H9 (cell line): ENCODE results near the gene FILIP1. TPM values are rescaled to one million over a fixed set of nuclear protein-coding genes. Genes with fewer than 3 reads are reported as not detected.

Experiments used
- DNase-seq: peaks from one replicate; pipeline ENCODE4 v3.0.0-alpha.2; 2017
- H2AFZ ChIP-seq: one replicate; pipeline ENCODE4 v1.6.1; 2013; ENCODE audit warnings: mild to moderate bottlenecking, low read length, control low read depth, moderate library complexity
- H2AK5ac ChIP-seq: 2 replicates; pipeline ENCODE4 v1.6.1; 2013; ENCODE audit warnings: low read length, control low read depth, mixed read lengths; ENCODE audit not compliant: insufficient read length
- H2BK120ac ChIP-seq: one replicate; pipeline ENCODE4 v1.6.1; 2013; ENCODE audit warnings: low read depth, mild to moderate bottlenecking, low read length, control low read depth, inconsistent platforms; ENCODE audit not compliant: poor library complexity, severe bottlenecking
- H2BK12ac ChIP-seq: 2 replicates; pipeline ENCODE4 v1.6.1; 2013; ENCODE audit warnings: low read length, control low read depth, mixed read lengths, low read depth; ENCODE audit not compliant: insufficient read length
- H2BK15ac ChIP-seq: 2 replicates; pipeline ENCODE4 v1.6.1; 2013; ENCODE audit warnings: low read depth, low read length, control low read depth
- H2BK20ac ChIP-seq: one replicate; pipeline ENCODE4 v1.6.1; 2013; ENCODE audit warnings: low read depth, mild to moderate bottlenecking, low read length, control low read depth, inconsistent platforms; ENCODE audit not compliant: poor library complexity, severe bottlenecking
- H2BK5ac ChIP-seq: 2 replicates; pipeline ENCODE4 v1.6.1; 2013; ENCODE audit warnings: low read length, control low read depth, mixed read lengths; ENCODE audit not compliant: insufficient read length
- H3K14ac ChIP-seq: 2 replicates; pipeline ENCODE4 v1.6.1; 2013; ENCODE audit warnings: low read length, control low read depth; ENCODE audit not compliant: insufficient read depth
- H3K18ac ChIP-seq: 2 replicates; pipeline ENCODE4 v1.6.1; 2013; ENCODE audit warnings: low read depth, mild to moderate bottlenecking, mixed read lengths, low read length, control low read depth; ENCODE audit not compliant: insufficient read length
- H3K23ac ChIP-seq: 2 replicates; pipeline ENCODE4 v1.6.1; 2013; ENCODE audit warnings: low read length, control low read depth, mixed read lengths, low read depth; ENCODE audit not compliant: insufficient read length
- H3K23me2 ChIP-seq: 2 replicates; pipeline ENCODE4 v1.6.1; 2013; ENCODE audit warnings: low read depth, mild to moderate bottlenecking, mixed read lengths, low read length, control low read depth; ENCODE audit not compliant: insufficient read length, poor library complexity, severe bottlenecking
- H3K27ac ChIP-seq: 2 replicates; pipeline ENCODE4 v1.5.1; 2013; ENCODE audit warnings: low read length, control low read depth, mixed read lengths, low read depth; ENCODE audit not compliant: insufficient read length
- H3K27me3 ChIP-seq: 2 replicates; pipeline ENCODE4 v1.6.1; 2013; ENCODE audit warnings: low read length, control low read depth, inconsistent platforms; ENCODE audit not compliant: insufficient read depth
- H3K4ac ChIP-seq: 2 replicates; pipeline ENCODE4 v1.6.1; 2013; ENCODE audit warnings: low read depth, mild to moderate bottlenecking, control low read depth, inconsistent platforms, low read length, moderate library complexity
- H3K4me1 ChIP-seq: 2 replicates; pipeline ENCODE4 v1.6.1; 2013; ENCODE audit warnings: low read length, control low read depth, inconsistent platforms; ENCODE audit not compliant: insufficient read depth
- H3K4me2 ChIP-seq: 2 replicates; pipeline ENCODE4 v1.6.1; 2013; ENCODE audit warnings: low read length, control low read depth, mixed read lengths; ENCODE audit not compliant: insufficient read length, insufficient read depth
- H3K56ac ChIP-seq: 2 replicates; pipeline ENCODE4 v1.6.1; 2013; ENCODE audit warnings: low read depth, mild to moderate bottlenecking, mixed read lengths, low read length, control low read depth; ENCODE audit not compliant: insufficient read length
- H3K79me1 ChIP-seq: 2 replicates; pipeline ENCODE4 v1.6.1; 2013; ENCODE audit warnings: low read depth, mild to moderate bottlenecking, moderate library complexity, low read length, control low read depth, inconsistent platforms; ENCODE audit not compliant: insufficient read depth, poor library complexity, severe bottlenecking
- H3K79me2 ChIP-seq: 2 replicates; pipeline ENCODE4 v1.6.1; 2013; ENCODE audit warnings: low read length, control low read depth, inconsistent platforms; ENCODE audit not compliant: insufficient read depth
- H3K9ac ChIP-seq: 2 replicates; pipeline ENCODE4 v1.6.1; 2013; ENCODE audit warnings: low read length, control low read depth, mixed read lengths; ENCODE audit not compliant: insufficient read length; ENCODE audit errors: extremely low read depth
- H3K9me3 ChIP-seq: one replicate; pipeline ENCODE4 v1.6.1; 2013; ENCODE audit warnings: low read depth, low read length, inconsistent platforms; ENCODE audit not compliant: control insufficient read depth
- H3T11ph ChIP-seq: one replicate; pipeline ENCODE4 v1.6.1; 2013; ENCODE audit warnings: mild to moderate bottlenecking, low read length, control low read depth, inconsistent platforms
- H4K20me1 ChIP-seq: one replicate; pipeline ENCODE4 v1.6.1; 2013; ENCODE audit not compliant: control insufficient read depth, insufficient read length, insufficient read depth
- H4K5ac ChIP-seq: 2 replicates; pipeline ENCODE4 v1.6.1; 2013; ENCODE audit warnings: low read depth, mild to moderate bottlenecking, mixed read lengths, low read length, control low read depth; ENCODE audit not compliant: insufficient read length
- H4K8ac ChIP-seq: replicated peaks from 2 replicates; pipeline ENCODE4 v1.6.1; 2013; ENCODE audit warnings: low read length, control low read depth, mixed read lengths, low read depth; ENCODE audit not compliant: insufficient read length
- H4K91ac ChIP-seq: 2 replicates; pipeline ENCODE4 v1.6.1; 2013; ENCODE audit warnings: low read depth, mild to moderate bottlenecking, moderate library complexity, mixed read lengths, low read length, control low read depth; ENCODE audit not compliant: insufficient read length
- H3K27ac Mint-ChIP-seq, 3 experiments: 2 replicates in 2 of 3; 3 replicates in 1 of 3; pipeline ENCODE4 v1.8.0; 2020 to 2021; ENCODE audit warnings: mixed read lengths in 3 of 3, mild to moderate bottlenecking in 1 of 3, moderate library complexity in 1 of 3
- H3K27me3 Mint-ChIP-seq: 2 replicates; pipeline ENCODE4 v1.8.0; 2021; ENCODE audit warnings: low read depth, mild to moderate bottlenecking, moderate library complexity, mixed read lengths
- H3K36me3 Mint-ChIP-seq, 3 experiments: 2 replicates in 2 of 3; 3 replicates in 1 of 3; pipeline ENCODE4 v1.8.0; 2020 to 2021; ENCODE audit warnings: low read depth in 3 of 3, mixed read lengths in 3 of 3; ENCODE audit not compliant: insufficient read depth in 1 of 3
- H3K4me1 Mint-ChIP-seq, 2 experiments: 2 replicates each; pipeline ENCODE4 v1.8.0; 2020; ENCODE audit warnings: mixed read lengths in 2 of 2
- H3K4me3 Mint-ChIP-seq, 2 experiments: 2 replicates in 1 of 2; 3 replicates in 1 of 2; pipeline ENCODE4 v1.8.0; 2020 to 2021; ENCODE audit warnings: mild to moderate bottlenecking in 2 of 2, mixed read lengths in 2 of 2, moderate library complexity in 1 of 2
- H3K9me3 Mint-ChIP-seq, 2 experiments: 2 replicates in 1 of 2; 3 replicates in 1 of 2; pipeline ENCODE4 v1.8.0; 2020; ENCODE audit warnings: mild to moderate bottlenecking in 2 of 2, mixed read lengths in 2 of 2, moderate library complexity in 1 of 2
- WGBS: extraction: QIAGEN DNeasy Blood & Tissue Kit; methylation state at CpG from one replicate; pipeline ENCODE4 v1.1.7; 2013; ENCODE audit warnings: missing lambda C conversion rate, low lambda C conversion rate, mixed read lengths; ENCODE audit not compliant: insufficient read length; ENCODE audit errors: extremely low coverage; 5-methylcytosine and 5-hydroxymethylcytosine counted together
- total RNA-seq: library from RNA; stranded (reverse); gene quantifications from 2 replicates; pipeline ENCODE4 v1.2.1, GENCODE V29; 2021
- TF ChIP-seq, protein P1 (sequence below): fragments of 200-600 bp; sonication (generic); conservative IDR thresholded peaks from 3 replicates; pipeline ENCODE4 v1.8.0; 2021; ENCODE audit warnings: antibody characterized with exemption, mild to moderate bottlenecking

Gene FILIP1
- total RNA-seq, 1 experiment from 2014 or later = 10.5 TPM

DNA sequence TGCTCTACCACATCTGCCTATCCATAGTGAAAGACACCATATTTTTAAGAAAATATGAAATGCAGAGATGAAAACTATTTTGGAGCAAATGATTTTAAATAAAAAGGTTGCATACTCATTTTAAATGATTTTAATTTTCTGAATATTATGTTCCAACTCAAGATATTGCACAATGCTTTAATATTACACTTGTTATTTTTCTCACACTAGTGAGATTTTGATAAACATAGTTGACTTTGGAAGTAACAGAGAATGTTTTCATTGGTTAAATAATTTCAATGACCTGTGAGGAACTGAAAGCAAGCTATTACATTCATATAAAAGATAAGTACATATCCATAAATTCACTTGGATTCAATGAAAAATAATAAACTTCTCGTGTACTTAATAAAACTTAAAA lies 201.9 kb downstream of the FILIP1 start:
- no peak for DNase-seq
- no peaks in the 10 kb centered on the region for H3K79me1 ChIP-seq
- H3K9ac ChIP-seq = no peak overlapping the region
- H3K56ac ChIP-seq = no peak overlapping the region
- H2BK5ac ChIP-seq = no peak overlapping the region
- H3K4me3 Mint-ChIP-seq = no peak overlapping the region
- peaks cover 0 to 4% (median 2%) of the 10 kb centered on the region in 3 experiments; a peak in 2 of 7 replicates for H3K36me3 Mint-ChIP-seq
- H3K4me1 ChIP-seq = peaks cover 2% of the 10 kb centered on the region; the same call in 1 of the 2 replicates
- H3K27ac Mint-ChIP-seq = peak overlapping the region in 1 of 3 experiments; percentile 94; a peak in 2 of 7 replicates
- no peak overlapping the region for H4K91ac ChIP-seq
- no peaks in the 10 kb centered on the region for H3K9me3 Mint-ChIP-seq
- no peaks in the 10 kb centered on the region for H3K27me3 Mint-ChIP-seq
- no peak overlapping the region for H3T11ph ChIP-seq
- H2BK15ac ChIP-seq = no peak overlapping the region
- no peaks in the 10 kb centered on the region for H3K27me3 ChIP-seq
- no peaks in the 10 kb centered on the region for H4K20me1 ChIP-seq
- H2BK12ac ChIP-seq = no peak overlapping the region
- H3K23ac ChIP-seq = no peak overlapping the region
- no peak overlapping the region for H3K4ac ChIP-seq
- no peaks in the 10 kb centered on the region for H3K23me2 ChIP-seq
- H4K5ac ChIP-seq = no peak overlapping the region
- no peak overlapping the region for H2AK5ac ChIP-seq
- TF ChIP-seq, protein P1, sequence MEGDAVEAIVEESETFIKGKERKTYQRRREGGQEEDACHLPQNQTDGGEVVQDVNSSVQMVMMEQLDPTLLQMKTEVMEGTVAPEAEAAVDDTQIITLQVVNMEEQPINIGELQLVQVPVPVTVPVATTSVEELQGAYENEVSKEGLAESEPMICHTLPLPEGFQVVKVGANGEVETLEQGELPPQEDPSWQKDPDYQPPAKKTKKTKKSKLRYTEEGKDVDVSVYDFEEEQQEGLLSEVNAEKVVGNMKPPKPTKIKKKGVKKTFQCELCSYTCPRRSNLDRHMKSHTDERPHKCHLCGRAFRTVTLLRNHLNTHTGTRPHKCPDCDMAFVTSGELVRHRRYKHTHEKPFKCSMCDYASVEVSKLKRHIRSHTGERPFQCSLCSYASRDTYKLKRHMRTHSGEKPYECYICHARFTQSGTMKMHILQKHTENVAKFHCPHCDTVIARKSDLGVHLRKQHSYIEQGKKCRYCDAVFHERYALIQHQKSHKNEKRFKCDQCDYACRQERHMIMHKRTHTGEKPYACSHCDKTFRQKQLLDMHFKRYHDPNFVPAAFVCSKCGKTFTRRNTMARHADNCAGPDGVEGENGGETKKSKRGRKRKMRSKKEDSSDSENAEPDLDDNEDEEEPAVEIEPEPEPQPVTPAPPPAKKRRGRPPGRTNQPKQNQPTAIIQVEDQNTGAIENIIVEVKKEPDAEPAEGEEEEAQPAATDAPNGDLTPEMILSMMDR = no peak
- H4K8ac ChIP-seq = no peak overlapping the region
- H3K9me3 ChIP-seq = no peaks in the 10 kb centered on the region
- H3K4me2 ChIP-seq = no peak overlapping the region
- no peak overlapping the region for H3K14ac ChIP-seq
- H2BK120ac ChIP-seq = no peak overlapping the region
- H3K18ac ChIP-seq = no peak overlapping the region
- H2AFZ ChIP-seq = no peak overlapping the region
- H3K4me1 Mint-ChIP-seq = peaks cover 23 to 30% of the 10 kb centered on the region in 2 experiments
- no peak overlapping the region for H3K27ac ChIP-seq
- no peaks in the 10 kb centered on the region for H3K79me2 ChIP-seq
- WGBS = no CpG with 5 or more reads among the region's 1 CpG
- no peak overlapping the region for H2BK20ac ChIP-seq
